Measurements from ENCODE around the gene C5orf15.

C5orf15 gene

DNA sequence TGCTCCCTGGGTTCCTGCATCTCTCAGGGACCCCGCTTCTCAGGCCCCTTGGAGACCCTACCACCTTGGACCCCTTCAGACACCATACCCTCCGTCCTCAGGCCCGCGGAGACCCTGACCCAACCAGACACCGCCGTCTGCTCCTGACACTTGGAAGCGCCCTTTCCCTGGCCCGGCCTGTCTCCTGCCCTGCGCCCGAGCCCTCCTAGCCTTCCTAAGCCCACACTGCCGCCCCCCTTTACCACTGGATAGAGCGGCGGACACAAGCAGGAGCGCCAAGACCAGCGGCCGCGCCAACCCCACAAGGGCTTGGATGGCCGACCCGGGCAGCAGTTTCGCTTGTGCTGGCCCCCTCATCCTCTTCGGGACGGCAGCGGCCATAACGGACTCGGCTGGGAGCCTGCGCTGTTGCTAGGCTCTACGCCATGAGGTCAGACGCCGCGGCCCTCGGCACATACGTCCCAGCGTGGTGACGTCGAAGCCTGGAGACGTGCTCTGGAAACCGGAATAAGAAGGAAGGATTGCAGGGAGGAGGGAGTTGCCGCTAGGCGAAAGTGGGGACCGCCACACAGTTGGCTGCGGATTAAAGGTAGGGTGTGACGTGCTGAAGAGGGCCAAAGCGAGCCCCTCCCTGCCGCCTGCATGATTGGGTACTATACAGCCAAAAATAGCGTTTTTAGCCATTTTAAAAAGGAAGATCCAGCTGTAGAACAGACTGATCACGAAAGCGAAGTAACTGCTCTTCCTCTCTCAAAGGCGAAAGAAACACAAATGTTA is at the start of gene C5orf15:
TSS of gene C5orf15 (minus strand) at position 422 of the 777 bp plus-strand sequence. CDS start at position 381, 41 bp downstream.
- DNase-seq (ENCODE audit: low spot score): peak; percentile 98

DNA sequence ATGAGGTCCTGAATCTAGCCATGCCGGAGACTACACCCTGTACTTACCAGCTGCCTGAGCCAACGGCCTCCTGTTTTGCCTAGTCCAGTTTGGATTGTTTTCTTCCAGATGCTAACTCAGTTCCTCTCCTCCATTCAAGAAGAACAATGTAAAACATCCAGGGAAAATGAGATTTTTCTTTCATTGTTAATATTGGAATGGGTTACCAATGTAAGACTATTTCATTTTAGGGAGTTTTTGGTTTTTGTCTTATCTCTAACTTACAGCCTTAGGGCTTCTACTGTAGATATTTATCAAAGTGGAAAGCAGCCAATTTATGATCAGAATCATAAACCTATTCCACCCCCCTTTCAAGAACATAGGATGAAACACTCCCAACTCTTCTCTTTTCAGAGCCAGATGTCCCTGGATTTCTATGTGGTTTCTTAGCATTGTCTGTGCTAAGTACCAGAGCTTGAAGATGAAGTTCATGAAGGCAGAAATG is 39.9 kb upstream of the C5orf15 start:
- no peak for DNase-seq (ENCODE audit: low spot score)

- no peak for DNase-seq (ENCODE audit: low spot score)
Observed at GRCh38 chr5:134007581-134008265, 39.3 kb upstream of the C5orf15 start.

- DNase-seq (ENCODE audit: low spot score): no peak
Observed at GRCh38 chr5:134006115-134006514, 37.7 kb upstream of the C5orf15 start.

GRCh38 chr5:134005417-134006061 is 37.1 kb upstream of the C5orf15 start:
- peak; percentile 47 for DNase-seq (ENCODE audit: low spot score)

DNA sequence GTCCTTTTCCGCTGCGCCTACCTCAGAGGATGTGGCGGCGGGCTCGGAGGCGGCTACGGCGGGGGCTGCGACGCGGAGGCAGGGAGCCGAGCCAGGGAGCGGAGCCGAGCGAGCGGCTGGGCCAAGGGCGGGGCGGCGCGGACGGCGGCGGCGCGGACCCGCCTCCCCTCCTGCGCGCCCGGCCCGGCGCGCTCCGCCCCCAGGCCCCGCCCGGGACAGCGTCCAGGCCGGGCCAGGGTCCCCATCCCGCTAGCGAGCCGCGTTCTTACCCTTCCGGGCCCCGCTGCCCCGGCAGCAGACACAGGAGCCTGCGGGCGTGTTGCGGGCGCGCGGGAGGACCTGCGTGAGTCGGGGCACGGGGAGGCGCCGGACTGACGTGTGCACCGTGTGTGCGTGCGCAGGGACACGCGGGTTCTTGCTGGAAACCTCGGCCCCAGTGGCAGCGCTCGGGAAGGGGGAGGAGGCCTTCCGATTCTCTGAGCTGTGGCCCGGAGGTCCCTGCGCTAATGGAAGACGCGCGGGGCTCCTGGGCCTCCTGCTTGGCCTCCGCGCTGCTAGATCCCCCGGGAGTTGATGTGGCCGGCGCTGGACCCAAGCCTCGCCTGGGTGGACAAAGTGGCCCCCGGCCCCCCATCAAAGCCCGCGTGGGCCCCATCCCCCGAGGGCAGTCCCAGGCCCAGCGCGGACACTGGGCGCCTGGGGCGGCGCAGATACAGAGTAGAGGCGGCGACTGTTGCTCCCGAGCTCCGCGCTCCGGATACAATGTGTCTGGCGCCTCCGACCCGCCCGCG is 36.4 kb upstream of the C5orf15 start, which contains the start of gene VDAC1:
TSS of gene VDAC1 (minus strand) at position 350 of the 791 bp plus-strand sequence. CDS start 11,963 bp downstream, outside the sequence.
- DNase-seq (ENCODE audit: low spot score): peak; percentile 89

- peak; percentile 56 for DNase-seq (ENCODE audit: low spot score)
Observed at GRCh38 chr5:134003817-134004625, 35.6 kb upstream of the C5orf15 start.

DNA sequence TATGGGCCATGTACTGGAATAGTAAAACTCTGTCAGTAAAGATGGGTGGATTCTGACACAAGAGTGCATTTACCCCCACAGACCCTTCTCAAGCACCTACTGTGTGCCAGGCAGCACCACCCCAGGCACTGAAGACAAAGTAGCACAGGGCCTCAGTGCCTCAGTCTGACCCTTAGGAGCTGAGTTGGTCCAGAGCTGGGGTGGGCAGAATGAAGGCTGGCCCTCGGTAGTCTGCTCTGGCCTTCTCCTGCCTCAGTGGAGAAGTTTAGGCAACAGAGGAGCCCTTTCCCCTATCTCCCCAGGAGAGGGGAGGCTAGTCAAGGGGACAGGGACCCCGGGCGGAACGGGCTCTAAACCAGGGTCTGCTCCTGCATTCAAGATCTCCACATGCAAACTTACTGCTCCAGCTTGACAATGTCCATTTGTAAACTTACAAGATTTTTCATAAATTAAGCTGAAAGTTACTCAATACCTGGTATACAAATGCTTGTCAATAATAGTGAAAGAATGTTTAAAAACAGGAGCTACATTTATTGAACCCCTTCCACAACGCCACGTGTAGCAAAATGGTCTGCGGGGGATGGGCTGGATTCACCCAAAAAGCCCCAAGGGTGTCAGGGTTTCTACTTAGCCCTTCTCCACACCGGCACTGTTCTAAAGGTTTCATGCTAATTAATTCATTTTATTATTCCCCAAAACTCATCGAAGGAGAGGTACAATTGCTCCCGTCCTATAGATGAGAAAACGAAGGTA is 34.8 kb upstream of the C5orf15 start:
- DNase-seq (ENCODE audit: low spot score): no peak

- no peak for DNase-seq (ENCODE audit: low spot score)
Observed at GRCh38 chr5:134001938-134002731, 33.7 kb upstream of the C5orf15 start.

DNA sequence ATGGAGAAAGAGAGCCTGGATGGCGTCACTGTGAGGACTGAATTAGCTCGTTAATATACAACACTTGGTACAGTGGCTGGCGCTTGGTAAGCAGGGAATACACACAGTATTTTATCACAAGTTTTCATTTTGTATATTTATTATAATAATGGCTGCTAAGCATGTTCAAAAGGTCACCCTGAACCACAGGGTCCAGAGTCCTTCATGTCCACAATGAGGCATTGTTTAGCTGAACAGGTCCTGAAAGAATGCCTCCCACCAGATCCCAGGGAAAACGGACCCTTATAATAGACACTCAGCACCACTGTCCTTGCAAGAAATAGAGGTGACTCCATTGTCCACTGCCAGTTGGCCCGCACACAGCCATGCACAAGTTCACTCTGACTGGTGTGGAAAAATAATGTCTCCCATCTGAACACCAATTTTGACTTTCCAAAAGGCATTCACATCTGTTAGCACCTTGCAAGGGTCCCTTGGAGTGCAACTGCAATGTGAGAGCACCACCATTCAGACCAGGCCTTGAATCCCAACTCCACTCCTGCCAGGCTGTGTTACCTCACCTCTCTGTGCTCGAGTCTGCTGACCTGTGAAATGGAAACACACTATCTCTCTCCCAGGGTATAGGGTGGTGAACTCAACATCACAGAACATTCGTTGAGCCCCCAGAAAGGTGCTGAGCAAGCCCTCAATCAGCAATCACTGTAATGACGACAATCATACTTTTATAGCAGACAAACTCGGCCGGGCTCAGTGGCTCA is 32.5 kb upstream of the C5orf15 start:
- no peak for DNase-seq (ENCODE audit: low spot score)

DNA sequence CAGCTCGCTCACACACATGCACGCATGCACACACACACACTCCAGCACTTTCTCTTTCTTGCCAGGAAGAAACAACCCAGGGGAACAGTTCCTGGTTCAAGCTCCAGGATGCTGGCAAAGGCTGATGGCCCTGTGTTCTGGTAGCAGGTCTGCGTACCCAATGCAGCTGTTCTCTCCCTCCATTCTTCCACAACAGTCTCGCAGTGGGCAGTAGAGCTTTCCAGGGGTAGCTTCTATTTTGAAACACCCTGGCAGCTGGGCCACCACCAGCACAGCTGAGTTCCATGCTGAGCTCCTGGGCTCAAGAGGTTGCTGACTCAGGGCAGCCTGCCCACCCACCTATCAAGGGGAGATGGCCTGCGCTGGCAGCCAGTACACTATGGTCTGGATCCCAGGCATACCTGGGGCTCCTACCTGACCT is 31.7 kb upstream of the C5orf15 start:
- no peak for DNase-seq (ENCODE audit: low spot score)

GRCh38 chr5:133998807-133999206 is 30.4 kb upstream of the C5orf15 start:
- no peak for DNase-seq (ENCODE audit: low spot score)

- no peak for DNase-seq (ENCODE audit: low spot score)
Observed at GRCh38 chr5:133998042-133998441, 29.6 kb upstream of the C5orf15 start.

DNA sequence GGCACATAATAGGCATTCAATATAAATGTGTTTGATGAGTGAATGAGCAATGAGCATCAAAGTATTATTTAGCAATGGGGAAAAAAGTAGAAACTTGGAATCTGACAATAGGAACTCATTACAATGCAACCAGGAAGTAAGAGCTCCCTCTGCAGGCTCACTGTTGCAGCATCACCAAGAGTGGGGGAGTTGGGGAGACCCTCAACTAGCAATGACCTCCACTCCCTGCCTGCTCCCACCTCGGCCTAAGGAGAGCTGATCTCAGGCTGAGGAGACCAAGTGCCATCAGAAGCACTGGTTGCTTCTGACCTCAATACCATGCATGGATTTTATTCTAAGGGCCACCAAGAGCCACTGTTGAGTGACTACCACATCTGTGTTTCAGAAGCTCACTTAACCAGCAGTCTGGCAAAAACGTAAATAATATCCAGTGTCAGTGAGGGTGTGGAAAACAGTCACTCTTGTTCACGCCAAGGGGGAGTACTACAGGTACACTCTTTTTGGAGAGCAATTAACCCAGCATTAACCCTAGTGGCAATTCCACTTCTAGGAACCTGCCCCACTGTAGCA is 28.3 kb upstream of the C5orf15 start:
- DNase-seq (ENCODE audit: low spot score): no peak

DNA sequence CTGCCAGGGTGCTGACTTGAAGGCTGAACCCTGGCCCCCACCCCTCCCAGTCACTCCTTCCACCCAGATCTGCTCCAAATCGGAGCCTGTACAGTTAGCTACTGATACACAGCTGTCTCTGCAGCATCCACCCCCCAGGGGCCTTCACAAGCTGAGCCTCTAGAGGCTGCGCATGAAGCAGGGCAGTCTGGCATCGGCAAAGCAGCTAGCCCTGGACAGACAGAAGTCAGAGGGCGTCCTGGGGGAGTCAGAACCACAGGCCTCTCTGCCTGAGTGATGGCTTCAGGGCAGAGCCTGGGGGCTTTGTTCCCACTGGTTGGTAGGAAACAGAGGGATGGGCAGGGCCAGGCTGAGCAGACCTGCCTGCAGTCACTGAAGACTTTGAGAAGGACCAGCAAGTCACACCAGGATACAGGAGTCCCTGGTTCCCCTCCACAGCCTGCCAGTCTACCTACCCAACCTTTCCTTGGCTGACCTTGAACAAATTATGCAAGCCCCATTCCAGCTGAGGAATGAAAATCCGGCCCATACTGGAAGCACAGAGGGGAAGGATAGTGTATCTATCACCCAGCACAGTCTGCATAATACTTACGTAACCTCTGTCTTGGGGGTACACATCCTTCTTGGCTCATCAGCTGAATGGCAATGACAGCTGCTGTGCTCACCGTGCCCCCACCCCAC is 27.6 kb upstream of the C5orf15 start:
- no peak for DNase-seq (ENCODE audit: low spot score)

DNA sequence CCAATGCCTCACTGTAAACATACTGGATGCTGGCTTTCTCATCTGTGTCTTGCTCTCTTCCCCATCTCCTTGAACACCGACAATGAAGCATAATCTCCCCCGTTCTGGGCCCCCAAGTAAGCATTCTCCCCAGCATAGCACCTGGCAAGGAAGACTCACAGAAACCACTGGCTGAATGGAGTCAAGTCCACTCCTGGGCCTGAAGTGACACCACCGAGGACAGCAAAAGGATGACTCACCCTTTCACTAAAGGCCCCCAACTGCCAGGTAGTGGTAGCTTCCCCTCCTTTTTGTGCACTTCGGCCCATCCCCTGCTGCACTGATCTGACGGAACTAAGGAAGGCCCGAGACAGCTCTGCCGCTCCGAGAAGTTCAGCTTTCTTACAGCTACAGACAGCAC is 26.9 kb upstream of the C5orf15 start:
- no peak for DNase-seq (ENCODE audit: low spot score)

GRCh38 chr5:133994990-133995333 is 26.5 kb upstream of the C5orf15 start:
- DNase-seq (ENCODE audit: low spot score): no peak
